ENCODE results near the gene BPI.

- TF ChIP-seq EZH2 (IDR thresholded peaks at IDR 0.05; ENCODE audit: insufficient read depth, poor library complexity, severe bottlenecking) (no peak), EZH2phosphoT487 (IDR thresholded peaks at IDR 0.05; ENCODE audit: insufficient read depth, low read depth) (no peak)
These were observed 1.2 kb upstream of the BPI start for GRCh38 chr20:38302786-38303185.

Data from GM23248 (cell line).